GM18505 (cell line): Measurements from ENCODE around the gene CDH15.
"Not testable (repeated sequence)": the region's sequence is repeated elsewhere in the genome, so short reads cannot be mapped to it uniquely, and the experiment has no call there.

Experiments
- ATAC-seq: cut with Tn5 transposase; IDR thresholded peaks from one replicate; pipeline ENCODE4 v1.9.1; 2021; ENCODE audit not compliant: unreplicated experiment
- POLR2A ChIP-seq: IDR thresholded peaks from 4 replicates; pipeline ENCODE4 v1.6.1; 2011; ENCODE audit warnings: borderline replicate concordance; ENCODE audit not compliant: insufficient read depth, insufficient read length; ENCODE audit errors: extremely low read depth

Gene CDH15

DNA sequence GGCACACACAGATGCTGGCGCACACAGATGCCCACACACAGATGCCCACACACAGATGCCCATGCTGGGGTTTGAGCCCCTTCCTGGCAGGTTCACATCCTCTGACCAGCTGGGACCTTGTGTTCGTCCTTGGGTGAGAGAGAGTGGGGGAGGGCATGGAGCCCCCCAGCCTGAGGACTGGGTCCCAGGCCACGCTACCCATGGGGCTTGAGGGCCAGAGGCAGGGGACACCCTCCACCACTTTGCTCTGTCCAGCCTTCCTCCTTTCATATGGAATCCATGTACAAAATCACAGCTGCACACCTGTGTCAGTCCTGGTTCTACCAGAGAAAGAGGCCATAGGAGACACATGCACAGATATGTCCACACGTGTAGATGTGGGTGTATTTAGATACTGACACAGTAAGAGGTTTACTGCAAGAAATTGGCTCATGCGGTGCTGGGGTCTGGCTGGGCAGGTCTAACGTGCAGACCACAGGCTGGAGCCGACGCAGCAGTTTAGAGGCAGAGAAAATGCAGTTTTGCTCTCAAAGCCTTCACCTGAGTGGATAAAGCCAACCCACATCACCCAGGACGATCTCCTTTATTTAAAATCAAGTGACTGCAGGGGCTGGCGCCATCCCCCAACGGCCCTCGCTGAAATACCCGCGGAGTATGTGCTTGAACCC is 17.9 kb downstream of the CDH15 start:
- ATAC-seq, result no peak
- TF ChIP-seq POLR2A, result no peak

DNA sequence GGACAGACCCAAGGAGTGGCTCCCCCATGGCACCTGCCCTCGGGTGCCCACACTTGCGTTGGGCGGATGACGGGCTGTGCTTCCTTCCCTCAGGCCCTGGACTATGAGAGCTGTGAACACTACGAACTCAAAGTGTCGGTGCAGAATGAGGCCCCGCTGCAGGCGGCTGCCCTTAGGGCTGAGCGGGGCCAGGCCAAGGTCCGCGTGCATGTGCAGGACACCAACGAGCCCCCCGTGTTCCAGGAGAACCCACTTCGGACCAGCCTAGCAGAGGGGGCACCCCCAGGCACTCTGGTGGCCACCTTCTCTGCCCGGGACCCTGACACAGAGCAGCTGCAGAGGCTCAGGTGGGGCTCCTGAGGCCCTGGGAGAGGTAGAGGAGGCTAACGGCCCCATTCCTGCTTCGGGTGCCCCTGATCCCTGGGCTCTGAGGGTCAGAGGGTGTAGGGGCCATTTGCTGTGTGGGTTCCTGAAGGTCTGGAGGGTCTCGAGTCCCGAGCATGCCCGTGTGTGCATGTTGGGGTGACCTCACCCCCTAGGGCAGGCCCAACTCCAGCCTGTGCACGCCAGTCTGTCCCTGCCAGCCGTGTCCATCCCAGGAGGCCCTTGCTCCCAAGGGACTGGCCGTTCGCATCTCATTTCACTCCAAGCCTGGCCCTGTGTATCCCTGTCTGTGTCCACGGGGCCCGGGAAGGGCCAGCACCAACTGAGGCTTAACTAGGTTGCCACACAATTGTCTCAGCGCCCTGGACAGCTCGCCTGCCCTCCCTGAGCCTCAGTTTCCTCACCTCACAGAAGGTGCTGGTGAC is 18.8 kb downstream of the CDH15 start:
- ATAC-seq, result no peak
- TF ChIP-seq POLR2A, result no peak

DNA sequence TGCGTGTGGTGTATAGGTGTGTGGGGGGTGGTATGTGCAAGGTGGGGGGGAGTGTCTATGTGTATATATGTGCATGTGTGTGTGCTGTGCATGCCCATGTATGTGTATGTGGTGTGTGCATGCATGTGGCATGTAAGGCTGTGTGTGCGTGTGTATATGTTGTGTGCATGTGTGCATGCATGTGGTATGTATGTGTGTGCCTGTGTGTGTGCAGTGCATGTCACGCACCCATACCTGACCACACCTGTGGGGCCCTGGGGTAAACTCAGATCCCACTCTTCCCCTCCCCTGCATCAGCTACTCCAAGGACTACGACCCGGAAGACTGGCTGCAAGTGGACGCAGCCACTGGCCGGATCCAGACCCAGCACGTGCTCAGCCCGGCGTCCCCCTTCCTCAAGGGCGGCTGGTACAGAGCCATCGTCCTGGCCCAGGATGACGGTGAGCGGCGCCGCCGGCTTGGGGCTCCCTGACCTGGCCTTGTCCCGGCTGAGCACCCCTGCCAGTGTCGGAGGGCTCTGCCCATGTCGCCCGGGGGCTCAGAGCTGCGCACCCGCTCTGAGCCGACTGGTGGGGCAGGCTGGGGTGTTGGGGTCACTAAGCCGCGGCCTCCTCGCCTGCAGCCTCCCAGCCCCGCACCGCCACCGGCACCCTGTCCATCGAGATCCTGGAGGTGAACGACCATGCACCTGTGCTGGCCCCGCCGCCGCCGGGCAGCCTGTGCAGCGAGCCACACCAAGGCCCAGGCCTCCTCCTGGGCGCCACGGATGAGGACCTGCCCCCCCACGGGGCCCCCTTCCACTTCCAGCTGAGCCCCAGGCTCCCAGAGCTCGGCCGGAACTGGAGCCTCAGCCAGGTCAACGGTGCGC is 19.7 kb downstream of the CDH15 start:
- no peak for ATAC-seq
- TF ChIP-seq POLR2A, result no peak

DNA sequence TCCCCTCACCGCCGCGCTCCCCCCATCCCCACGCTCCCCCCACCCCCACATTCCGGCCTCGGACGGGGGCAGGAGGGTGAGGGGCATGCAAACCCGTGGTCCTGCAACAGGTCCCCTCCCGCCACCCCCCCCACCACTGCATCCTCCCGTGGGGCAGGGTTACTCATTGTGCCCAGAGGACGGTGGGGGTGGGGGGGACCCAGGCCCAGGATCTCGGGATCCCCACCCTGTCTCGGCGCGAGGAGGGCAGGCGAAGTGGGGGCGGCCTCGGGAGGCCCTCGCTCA is 20.3 kb downstream of the CDH15 start:
- no peak for ATAC-seq

DNA sequence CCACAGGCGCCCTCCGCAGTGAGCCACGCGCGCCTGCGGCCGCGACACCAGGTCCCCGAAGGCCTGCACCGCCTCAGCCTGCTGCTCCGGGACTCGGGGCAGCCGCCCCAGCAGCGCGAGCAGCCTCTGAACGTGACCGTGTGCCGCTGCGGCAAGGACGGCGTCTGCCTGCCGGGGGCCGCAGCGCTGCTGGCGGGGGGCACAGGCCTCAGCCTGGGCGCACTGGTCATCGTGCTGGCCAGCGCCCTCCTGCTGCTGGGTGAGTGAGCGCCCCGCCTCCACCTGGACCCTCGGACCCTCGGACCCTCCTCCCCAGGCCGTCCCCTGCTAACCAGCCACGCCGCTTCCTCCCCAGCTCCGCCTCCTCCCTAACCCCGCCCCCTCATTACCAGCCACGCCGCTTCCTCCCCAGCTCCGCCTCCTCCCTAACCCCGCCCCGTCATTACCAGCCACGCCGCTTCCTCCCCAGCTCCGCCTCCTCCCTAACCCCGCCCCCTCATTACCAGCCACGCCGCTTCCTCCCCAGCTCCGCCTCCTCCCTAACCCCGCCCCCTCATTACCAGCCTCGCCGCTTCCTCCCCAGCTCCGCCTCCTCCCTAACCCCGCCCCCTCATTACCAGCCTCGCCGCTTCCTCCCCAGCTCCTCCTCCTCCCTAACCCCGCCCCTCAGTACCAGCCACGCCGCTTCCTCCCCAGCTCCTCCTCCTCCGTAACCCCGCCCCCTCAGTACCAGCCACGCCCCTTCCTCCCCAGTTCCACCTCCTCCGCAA is 20.8 kb downstream of the CDH15 start:
- not testable (repeated sequence) for ATAC-seq

More for the DNA sequence above, 20.3 kb downstream of the CDH15 start:
- TF ChIP-seq POLR2A, result no peak

DNA sequence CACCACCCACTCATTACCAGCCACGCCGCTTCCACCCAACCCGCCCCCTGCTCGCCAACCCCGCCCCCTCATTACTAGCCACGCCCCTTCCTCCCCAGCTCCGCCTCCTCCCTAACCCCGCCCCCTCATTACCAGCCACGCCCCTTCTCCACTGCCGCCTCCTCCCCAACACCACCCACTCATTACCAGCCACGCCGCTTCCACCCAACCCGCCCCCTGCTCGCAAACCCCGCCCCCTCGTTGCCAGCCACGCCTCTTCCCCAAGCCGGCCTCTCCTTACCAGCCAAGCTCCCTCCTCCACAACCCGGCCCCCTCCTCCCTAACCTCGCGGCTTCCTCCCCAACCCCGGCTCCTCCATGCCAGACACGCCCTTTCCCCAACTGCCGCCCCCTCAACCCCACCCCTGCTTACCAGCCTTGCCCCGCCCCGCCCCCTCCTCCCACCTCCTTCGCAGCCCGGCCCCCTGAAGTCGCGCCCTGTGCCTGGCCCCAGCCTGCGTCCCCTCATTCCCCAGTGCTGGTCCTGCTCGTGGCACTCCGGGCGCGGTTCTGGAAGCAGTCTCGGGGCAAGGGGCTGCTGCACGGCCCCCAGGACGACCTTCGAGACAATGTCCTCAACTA is 21.5 kb downstream of the CDH15 start:
- TF ChIP-seq POLR2A, result no peak
- no peak for ATAC-seq

DNA sequence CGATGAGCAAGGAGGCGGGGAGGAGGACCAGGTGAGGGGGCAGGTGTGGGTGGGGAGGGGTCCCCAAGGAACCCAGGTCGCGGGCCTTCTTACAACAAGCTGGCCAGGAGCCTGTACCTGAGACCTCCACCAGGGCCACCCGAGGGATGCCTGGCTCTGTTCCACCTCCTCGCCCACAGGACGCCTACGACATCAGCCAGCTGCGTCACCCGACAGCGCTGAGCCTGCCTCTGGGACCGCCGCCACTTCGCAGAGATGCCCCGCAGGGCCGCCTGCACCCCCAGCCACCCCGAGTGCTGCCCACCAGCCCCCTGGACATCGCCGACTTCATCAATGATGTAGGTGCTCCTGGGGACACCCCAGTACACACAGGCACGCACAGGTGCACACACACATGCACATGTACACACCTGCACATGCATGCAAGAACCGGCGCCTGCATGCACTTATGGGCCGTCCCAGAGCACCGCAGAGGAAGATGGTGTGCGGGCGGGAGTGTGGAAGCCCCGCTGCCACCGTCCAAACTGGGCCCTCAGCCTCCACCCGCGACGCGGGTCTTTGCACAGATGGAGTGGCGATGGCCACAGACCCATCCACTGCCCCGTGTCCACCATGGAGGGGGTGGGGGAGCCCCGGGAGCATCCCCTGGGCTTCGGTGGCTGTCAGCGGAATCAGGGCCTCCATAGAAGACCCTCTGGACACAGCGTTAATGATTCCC is 22.2 kb downstream of the CDH15 start:
- no peak for ATAC-seq

DNA sequence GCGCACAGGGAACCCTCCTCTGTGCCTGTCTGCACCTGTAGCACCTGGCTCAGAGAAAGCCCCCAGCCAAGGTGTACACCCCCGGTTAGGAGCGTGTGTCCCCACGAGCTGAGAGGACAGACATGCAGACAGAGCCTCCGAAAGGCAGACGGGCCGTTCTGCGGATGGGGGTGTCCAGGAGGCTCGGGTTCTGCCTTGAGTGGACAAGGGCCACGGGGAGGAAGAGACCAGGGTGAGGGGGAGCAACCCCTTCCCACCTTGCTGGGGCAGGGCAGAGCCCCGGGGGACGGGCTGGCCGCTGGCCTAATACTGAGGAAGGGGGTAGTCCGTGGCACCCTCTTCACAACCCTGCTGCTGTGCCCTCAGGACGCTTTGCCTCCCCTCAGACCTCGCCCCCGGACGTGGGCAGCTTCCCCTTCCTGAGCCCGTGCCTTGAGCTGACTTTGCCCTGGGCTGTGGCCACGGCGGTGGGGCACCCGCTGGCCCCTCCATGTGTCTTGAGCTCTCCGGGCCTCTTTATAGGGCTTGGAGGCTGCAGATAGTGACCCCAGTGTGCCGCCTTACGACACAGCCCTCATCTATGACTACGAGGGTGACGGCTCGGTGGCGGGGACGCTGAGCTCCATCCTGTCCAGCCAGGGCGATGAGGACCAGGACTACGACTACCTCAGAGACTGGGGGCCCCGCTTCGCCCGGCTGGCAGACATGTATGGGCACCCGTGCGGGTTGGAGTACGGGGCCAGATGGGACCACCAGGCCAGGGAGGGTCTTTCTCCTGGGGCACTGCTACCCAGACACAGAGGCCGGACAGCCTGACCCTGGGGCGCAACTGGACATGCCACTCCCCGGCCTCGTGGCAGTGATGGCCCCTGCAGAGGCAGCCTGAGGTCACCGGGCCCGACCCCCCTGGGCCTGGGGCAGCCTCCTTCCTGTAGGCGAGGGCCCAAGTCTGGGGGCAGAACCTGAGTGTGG is 23.1 kb downstream of the CDH15 start:
- no peak for TF ChIP-seq POLR2A
- no peak for ATAC-seq

More for the DNA sequence above, 22.2 kb downstream of the CDH15 start:
- TF ChIP-seq POLR2A, result no peak

DNA sequence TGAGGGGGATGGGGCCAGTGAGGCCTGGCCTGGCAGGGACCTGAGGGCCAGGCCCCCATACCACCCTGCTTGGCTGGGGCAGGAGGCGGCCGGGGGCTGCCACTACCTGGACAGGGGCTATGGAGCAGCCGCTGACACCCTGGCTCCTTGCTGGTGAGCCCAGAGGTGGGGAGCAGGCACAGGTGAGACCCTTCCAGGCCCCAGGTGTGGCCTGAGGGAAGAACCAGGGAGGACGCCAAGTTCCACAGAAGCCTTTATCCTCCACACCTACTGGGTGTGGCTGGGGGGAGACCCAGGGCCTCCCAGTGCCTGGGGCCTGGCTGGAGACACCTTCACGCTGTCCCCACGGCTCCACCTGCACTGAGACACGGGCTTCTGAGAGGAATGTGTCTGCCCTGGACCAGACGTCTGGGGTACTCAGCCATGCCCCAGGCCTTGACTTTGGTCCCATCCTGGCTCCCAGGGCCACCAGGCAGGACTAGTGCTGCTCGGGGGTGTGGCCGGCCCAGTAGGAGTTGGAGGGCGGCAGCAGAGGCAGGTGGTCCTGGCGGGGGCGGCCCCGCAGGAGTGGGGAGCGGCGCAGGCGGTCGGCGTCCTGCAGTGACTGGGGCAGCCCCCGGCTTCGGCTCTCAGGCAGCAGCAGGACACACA is 24.1 kb downstream of the CDH15 start:
- ATAC-seq, result no peak
- no peak for TF ChIP-seq POLR2A

DNA sequence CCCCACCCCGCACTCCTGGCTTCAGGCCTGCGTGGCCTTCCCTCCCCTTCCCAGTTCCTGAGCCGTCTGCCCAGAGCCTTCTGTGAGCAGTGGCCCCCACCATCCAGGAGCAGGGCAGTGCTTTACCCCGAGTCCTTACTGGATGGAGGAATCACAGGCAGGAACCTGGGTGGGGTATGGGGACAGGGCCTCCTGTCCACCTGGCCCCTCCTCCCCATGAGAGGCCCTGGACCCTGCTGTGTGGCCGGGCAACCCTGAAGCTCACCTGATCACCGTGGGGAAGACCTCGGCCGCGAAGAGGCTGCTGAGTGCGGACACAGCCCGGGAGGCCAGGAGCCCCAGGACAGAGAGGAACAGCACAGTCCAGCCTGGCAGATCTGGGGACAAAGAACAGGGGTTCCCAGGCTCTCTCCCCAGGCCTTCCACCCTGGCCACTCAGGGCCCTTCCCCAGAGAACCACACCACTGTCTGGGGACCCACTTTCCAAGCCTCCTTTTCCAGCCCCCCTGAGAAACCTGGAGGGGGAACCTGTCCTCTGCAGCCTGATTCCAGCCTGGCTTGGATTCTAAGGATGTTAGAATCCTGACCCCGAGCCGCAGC is 25.6 kb downstream of the CDH15 start:
- ATAC-seq, result no peak
- TF ChIP-seq POLR2A, result no peak
